GM23338 (cell line): Measurements from ENCODE around the gene HIVEP2. TPM values are rescaled to one million over a fixed set of nuclear protein-coding genes. Genes with fewer than 3 reads are reported as not detected.

Experiments used
- ATAC-seq: fragments of 200-7000 bp; cut with Tn5 transposase; 3 replicates; pipeline ENCODE4 v1.9.1; 2020
- DNase-seq: peaks from one replicate; pipeline ENCODE4 v3.0.0-alpha.2; 2015; ENCODE audit warnings: low spot score
- H2AFZ ChIP-seq: fragments of 200-600 bp; sonication (generic); 2 replicates; pipeline ENCODE4 v1.8.0; 2016; ENCODE audit warnings: antibody characterized with exemption, mild to moderate bottlenecking, moderate library complexity
- H3F3A ChIP-seq: fragments of 200-600 bp; sonication (generic); replicated peaks from 2 replicates; pipeline ENCODE4 v1.8.0; 2017; ENCODE audit warnings: antibody characterized with exemption, mixed run types, low read depth
- H3K27ac ChIP-seq: fragments of 200-600 bp; sonication (generic); 2 replicates; pipeline ENCODE4 v1.6.1; 2016; ENCODE audit warnings: low read depth
- H3K27me3 ChIP-seq: fragments of 200-600 bp; sonication (generic); 2 replicates; pipeline ENCODE4 v1.8.0; 2016; ENCODE audit warnings: mild to moderate bottlenecking, mixed run types, moderate library complexity; ENCODE audit not compliant: insufficient read depth
- H3K36me3 ChIP-seq: fragments of 200-600 bp; sonication (generic); 2 replicates; pipeline ENCODE4 v1.8.0; 2016; ENCODE audit warnings: mild to moderate bottlenecking; ENCODE audit not compliant: insufficient read depth
- H3K4me1 ChIP-seq: fragments of 200-600 bp; sonication (generic); 2 replicates; pipeline ENCODE4 v1.8.0; 2016; ENCODE audit warnings: mild to moderate bottlenecking, moderate library complexity; ENCODE audit not compliant: insufficient read depth
- H3K4me2 ChIP-seq: fragments of 200-600 bp; sonication (generic); 2 replicates; pipeline ENCODE4 v1.7.1; 2017; ENCODE audit warnings: mixed run types
- H3K4me3 ChIP-seq: fragments of 200-600 bp; sonication (generic); 2 replicates; pipeline ENCODE4 v1.6.1; 2016; ENCODE audit warnings: mixed run types
- H3K79me2 ChIP-seq: fragments of 200-600 bp; sonication (generic); replicated peaks from 2 replicates; pipeline ENCODE4 v1.8.0; 2017; ENCODE audit warnings: mild to moderate bottlenecking; ENCODE audit not compliant: insufficient read depth
- H3K9me2 ChIP-seq: fragments of 200-600 bp; sonication (generic); 2 replicates; pipeline ENCODE4 v1.8.0; 2017; ENCODE audit not compliant: insufficient read depth
- H4K20me1 ChIP-seq: fragments of 200-600 bp; sonication (generic); replicated peaks from 2 replicates; pipeline ENCODE4 v1.8.0; 2017; ENCODE audit warnings: mild to moderate bottlenecking; ENCODE audit not compliant: insufficient read depth
- H3K27ac Mint-ChIP-seq: 2 replicates; pipeline ENCODE4 v1.8.0; 2020; ENCODE audit warnings: inconsistent platforms, mild to moderate bottlenecking, moderate library complexity, mixed read lengths
- H3K27me3 Mint-ChIP-seq: 3 replicates; pipeline ENCODE4 v1.8.0; 2022; ENCODE audit warnings: low read depth, mild to moderate bottlenecking, moderate library complexity, mixed read lengths, inconsistent platforms; ENCODE audit not compliant: insufficient read depth, poor library complexity
- H3K36me3 Mint-ChIP-seq: 3 replicates; pipeline ENCODE4 v1.8.0; 2021; ENCODE audit warnings: low read depth, mild to moderate bottlenecking, inconsistent platforms, moderate library complexity, mixed read lengths
- H3K4me1 Mint-ChIP-seq: 3 replicates; pipeline ENCODE4 v1.8.0; 2020; ENCODE audit warnings: mild to moderate bottlenecking, inconsistent platforms, mixed read lengths
- H3K4me3 Mint-ChIP-seq: 3 replicates; pipeline ENCODE4 v1.8.0; 2021; ENCODE audit warnings: moderate library complexity, mild to moderate bottlenecking, inconsistent platforms, mixed read lengths
- H3K9me3 Mint-ChIP-seq: 3 replicates; pipeline ENCODE4 v1.8.0; 2020; ENCODE audit warnings: moderate library complexity, mild to moderate bottlenecking, inconsistent platforms, mixed read lengths
- CREB1 ChIP-seq: fragments of 250-450 bp; sonication (Bioruptor Pico); IDR thresholded peaks from 2 replicates; pipeline ENCODE4 v1.5.0; 2020; ENCODE audit warnings: low read depth, mild to moderate bottlenecking, moderate library complexity
- EZH2 ChIP-seq: fragments of 200-600 bp; sonication (generic); IDR thresholded peaks from one replicate; pipeline ENCODE4 v1.8.0; 2017; ENCODE audit warnings: antibody characterized with exemption, mild to moderate bottlenecking, low read depth; ENCODE audit not compliant: unreplicated experiment
- NANOG ChIP-seq: IDR thresholded peaks from 2 replicates; pipeline ENCODE4 v1.6.1; 2016; ENCODE audit warnings: antibody characterized with exemption, borderline replicate concordance
- POLR2AphosphoS5 ChIP-seq: IDR thresholded peaks from 2 replicates; pipeline ENCODE4 v1.6.1; 2016; ENCODE audit warnings: antibody characterized with exemption, low read depth
- ZNF114 ChIP-seq: fragments of 250-450 bp; sonication (Bioruptor Pico); IDR thresholded peaks from 2 replicates; pipeline ENCODE4 v1.5.0; 2020; ENCODE audit warnings: mild to moderate bottlenecking, moderate library complexity
- polyA plus RNA-seq: library from polyadenylated mRNA; unstranded; fragments of >200 nt; fragmentation: Nextera tagmentation; extraction: Ambion mirVana; gene quantifications from 2 replicates; pipeline ENCODE4 v1.2.1, GENCODE V29; 2016
- total RNA-seq: library from RNA; depleted of rRNA; stranded (reverse); fragments of >200 nt; shearing (Covaris generic); gene quantifications from 2 replicates; pipeline ENCODE4 v1.2.3, GENCODE V29; 2014
- TF ChIP-seq, protein P1 (sequence below), 2 experiments: fragments of 200-600 bp in 1 of 2; sonication (generic) in 1 of 2; conservative IDR thresholded peaks; 2 replicates each; pipeline versions ENCODE4 v1.5.1 to v1.6.1; 2016 to 2017; ENCODE audit warnings: antibody characterized with exemption in 2 of 2, low read depth in 2 of 2, mild to moderate bottlenecking in 2 of 2, moderate library complexity in 1 of 2
- TF ChIP-seq, protein P2 (sequence below): fragments of 250-450 bp; sonication (Bioruptor Pico); IDR thresholded peaks from 2 replicates; pipeline ENCODE4 v1.5.0; 2020; ENCODE audit warnings: mild to moderate bottlenecking, moderate library complexity
- TF ChIP-seq, protein P3 (sequence below): IDR thresholded peaks from 2 replicates; pipeline ENCODE4 v1.6.1; 2016; ENCODE audit warnings: antibody characterized with exemption
- TF ChIP-seq, protein P4 (sequence below): IDR thresholded peaks from one replicate; pipeline ENCODE4 v1.6.1; 2018; ENCODE audit warnings: antibody characterized with exemption; ENCODE audit not compliant: unreplicated experiment

HIVEP2 gene
- total and polyA plus RNA-seq, 2 experiments from 2014 or later, result 1.5 to 7.4 TPM

DNA sequence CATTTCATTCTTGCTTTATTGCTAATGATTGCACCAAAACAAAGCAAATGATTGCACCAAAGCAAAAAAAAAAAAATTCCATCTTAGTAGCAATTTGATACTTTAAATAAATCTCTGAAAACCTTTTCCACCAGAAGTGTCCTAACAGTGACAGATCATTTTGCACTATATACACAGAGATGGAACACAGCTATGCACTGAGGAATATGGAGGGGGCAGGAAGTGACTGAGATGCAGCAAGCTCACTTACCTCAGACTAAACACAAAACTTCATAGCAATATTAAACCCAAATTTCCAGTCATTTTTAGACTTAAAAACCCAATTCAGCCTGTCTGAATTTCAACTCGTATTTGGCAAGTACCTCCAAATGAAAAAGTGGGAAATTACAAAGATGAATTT lies 41.2 kb downstream of the HIVEP2 start:
- peaks cover 21% of the 10 kb centered on the region for H3K79me2 ChIP-seq
- H2AFZ ChIP-seq, result no peak overlapping the region
- peaks cover 8% of the 10 kb centered on the region for H3K4me1 ChIP-seq

More for the DNA sequence above, 41.2 kb downstream of the HIVEP2 start:
- Mint-ChIP-seq H3K27ac (no peak overlapping the region), H3K4me1 (peaks cover 25% of the 10 kb centered on the region), H3K36me3 (no peaks in the 10 kb centered on the region), H3K27me3 (no peaks in the 10 kb centered on the region), H3K9me3 (no peaks in the 10 kb centered on the region), H3K4me3 (no peak overlapping the region)
- ATAC-seq, result no peak
- no peaks in the 10 kb centered on the region for H4K20me1 ChIP-seq
- H3K4me2 ChIP-seq, result no peak overlapping the region
- no peak overlapping the region for H3K4me3 ChIP-seq
- no peak overlapping the region for H3K27ac ChIP-seq
- TF ChIP-seq, protein P1, sequence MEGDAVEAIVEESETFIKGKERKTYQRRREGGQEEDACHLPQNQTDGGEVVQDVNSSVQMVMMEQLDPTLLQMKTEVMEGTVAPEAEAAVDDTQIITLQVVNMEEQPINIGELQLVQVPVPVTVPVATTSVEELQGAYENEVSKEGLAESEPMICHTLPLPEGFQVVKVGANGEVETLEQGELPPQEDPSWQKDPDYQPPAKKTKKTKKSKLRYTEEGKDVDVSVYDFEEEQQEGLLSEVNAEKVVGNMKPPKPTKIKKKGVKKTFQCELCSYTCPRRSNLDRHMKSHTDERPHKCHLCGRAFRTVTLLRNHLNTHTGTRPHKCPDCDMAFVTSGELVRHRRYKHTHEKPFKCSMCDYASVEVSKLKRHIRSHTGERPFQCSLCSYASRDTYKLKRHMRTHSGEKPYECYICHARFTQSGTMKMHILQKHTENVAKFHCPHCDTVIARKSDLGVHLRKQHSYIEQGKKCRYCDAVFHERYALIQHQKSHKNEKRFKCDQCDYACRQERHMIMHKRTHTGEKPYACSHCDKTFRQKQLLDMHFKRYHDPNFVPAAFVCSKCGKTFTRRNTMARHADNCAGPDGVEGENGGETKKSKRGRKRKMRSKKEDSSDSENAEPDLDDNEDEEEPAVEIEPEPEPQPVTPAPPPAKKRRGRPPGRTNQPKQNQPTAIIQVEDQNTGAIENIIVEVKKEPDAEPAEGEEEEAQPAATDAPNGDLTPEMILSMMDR (conservative IDR thresholded peaks at IDR 0.05; ENCODE audit: low read depth in 2 of 2), result no peak
- TF ChIP-seq EZH2 (no peak), CREB1 (CRISPR knock-in tag) (no peak), ZNF114 (CRISPR knock-in tag) (no peak), POLR2AphosphoS5 (no peak), NANOG (no peak)
- TF ChIP-seq, protein P2, sequence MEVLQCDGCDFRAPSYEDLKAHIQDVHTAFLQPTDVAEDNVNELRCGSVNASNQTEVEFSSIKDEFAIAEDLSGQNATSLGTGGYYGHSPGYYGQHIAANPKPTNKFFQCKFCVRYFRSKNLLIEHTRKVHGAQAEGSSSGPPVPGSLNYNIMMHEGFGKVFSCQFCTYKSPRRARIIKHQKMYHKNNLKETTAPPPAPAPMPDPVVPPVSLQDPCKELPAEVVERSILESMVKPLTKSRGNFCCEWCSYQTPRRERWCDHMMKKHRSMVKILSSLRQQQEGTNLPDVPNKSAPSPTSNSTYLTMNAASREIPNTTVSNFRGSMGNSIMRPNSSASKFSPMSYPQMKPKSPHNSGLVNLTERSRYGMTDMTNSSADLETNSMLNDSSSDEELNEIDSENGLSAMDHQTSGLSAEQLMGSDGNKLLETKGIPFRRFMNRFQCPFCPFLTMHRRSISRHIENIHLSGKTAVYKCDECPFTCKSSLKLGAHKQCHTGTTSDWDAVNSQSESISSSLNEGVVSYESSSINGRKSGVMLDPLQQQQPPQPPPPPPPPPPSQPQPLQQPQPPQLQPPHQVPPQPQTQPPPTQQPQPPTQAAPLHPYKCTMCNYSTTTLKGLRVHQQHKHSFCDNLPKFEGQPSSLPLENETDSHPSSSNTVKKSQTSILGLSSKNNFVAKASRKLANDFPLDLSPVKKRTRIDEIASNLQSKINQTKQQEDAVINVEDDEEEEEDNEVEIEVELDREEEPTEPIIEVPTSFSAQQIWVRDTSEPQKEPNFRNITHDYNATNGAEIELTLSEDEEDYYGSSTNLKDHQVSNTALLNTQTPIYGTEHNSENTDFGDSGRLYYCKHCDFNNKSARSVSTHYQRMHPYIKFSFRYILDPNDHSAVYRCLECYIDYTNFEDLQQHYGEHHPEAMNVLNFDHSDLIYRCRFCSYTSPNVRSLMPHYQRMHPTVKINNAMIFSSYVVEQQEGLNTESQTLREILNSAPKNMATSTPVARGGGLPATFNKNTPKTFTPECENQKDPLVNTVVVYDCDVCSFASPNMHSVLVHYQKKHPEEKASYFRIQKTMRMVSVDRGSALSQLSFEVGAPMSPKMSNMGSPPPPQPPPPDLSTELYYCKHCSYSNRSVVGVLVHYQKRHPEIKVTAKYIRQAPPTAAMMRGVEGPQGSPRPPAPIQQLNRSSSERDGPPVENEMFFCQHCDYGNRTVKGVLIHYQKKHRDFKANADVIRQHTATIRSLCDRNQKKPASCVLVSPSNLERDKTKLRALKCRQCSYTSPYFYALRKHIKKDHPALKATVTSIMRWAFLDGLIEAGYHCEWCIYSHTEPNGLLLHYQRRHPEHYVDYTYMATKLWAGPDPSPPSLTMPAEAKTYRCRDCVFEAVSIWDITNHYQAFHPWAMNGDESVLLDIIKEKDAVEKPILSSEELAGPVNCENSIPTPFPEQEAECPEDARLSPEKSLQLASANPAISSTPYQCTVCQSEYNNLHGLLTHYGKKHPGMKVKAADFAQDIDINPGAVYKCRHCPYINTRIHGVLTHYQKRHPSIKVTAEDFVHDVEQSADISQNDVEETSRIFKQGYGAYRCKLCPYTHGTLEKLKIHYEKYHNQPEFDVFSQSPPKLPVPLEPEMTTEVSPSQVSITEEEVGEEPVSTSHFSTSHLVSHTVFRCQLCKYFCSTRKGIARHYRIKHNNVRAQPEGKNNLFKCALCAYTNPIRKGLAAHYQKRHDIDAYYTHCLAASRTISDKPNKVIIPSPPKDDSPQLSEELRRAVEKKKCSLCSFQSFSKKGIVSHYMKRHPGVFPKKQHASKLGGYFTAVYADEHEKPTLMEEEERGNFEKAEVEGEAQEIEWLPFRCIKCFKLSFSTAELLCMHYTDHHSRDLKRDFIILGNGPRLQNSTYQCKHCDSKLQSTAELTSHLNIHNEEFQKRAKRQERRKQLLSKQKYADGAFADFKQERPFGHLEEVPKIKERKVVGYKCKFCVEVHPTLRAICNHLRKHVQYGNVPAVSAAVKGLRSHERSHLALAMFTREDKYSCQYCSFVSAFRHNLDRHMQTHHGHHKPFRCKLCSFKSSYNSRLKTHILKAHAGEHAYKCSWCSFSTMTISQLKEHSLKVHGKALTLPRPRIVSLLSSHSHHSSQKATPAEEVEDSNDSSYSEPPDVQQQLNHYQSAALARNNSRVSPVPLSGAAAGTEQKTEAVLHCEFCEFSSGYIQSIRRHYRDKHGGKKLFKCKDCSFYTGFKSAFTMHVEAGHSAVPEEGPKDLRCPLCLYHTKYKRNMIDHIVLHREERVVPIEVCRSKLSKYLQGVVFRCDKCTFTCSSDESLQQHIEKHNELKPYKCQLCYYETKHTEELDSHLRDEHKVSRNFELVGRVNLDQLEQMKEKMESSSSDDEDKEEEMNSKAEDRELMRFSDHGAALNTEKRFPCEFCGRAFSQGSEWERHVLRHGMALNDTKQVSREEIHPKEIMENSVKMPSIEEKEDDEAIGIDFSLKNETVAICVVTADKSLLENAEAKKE, result no peak
- TF ChIP-seq, protein P3, sequence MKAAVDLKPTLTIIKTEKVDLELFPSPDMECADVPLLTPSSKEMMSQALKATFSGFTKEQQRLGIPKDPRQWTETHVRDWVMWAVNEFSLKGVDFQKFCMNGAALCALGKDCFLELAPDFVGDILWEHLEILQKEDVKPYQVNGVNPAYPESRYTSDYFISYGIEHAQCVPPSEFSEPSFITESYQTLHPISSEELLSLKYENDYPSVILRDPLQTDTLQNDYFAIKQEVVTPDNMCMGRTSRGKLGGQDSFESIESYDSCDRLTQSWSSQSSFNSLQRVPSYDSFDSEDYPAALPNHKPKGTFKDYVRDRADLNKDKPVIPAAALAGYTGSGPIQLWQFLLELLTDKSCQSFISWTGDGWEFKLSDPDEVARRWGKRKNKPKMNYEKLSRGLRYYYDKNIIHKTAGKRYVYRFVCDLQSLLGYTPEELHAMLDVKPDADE, result no peak
- TF ChIP-seq, protein P4, sequence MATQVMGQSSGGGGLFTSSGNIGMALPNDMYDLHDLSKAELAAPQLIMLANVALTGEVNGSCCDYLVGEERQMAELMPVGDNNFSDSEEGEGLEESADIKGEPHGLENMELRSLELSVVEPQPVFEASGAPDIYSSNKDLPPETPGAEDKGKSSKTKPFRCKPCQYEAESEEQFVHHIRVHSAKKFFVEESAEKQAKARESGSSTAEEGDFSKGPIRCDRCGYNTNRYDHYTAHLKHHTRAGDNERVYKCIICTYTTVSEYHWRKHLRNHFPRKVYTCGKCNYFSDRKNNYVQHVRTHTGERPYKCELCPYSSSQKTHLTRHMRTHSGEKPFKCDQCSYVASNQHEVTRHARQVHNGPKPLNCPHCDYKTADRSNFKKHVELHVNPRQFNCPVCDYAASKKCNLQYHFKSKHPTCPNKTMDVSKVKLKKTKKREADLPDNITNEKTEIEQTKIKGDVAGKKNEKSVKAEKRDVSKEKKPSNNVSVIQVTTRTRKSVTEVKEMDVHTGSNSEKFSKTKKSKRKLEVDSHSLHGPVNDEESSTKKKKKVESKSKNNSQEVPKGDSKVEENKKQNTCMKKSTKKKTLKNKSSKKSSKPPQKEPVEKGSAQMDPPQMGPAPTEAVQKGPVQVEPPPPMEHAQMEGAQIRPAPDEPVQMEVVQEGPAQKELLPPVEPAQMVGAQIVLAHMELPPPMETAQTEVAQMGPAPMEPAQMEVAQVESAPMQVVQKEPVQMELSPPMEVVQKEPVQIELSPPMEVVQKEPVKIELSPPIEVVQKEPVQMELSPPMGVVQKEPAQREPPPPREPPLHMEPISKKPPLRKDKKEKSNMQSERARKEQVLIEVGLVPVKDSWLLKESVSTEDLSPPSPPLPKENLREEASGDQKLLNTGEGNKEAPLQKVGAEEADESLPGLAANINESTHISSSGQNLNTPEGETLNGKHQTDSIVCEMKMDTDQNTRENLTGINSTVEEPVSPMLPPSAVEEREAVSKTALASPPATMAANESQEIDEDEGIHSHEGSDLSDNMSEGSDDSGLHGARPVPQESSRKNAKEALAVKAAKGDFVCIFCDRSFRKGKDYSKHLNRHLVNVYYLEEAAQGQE, result no peak
- H3K27me3 ChIP-seq, result no peaks in the 10 kb centered on the region
- no peaks in the 10 kb centered on the region for H3K9me2 ChIP-seq
- H3F3A ChIP-seq, result no peaks in the 10 kb centered on the region
- DNase-seq, result no peak
- no peaks in the 10 kb centered on the region for H3K36me3 ChIP-seq
